ENCODE data around the gene DESI1.

DNA sequence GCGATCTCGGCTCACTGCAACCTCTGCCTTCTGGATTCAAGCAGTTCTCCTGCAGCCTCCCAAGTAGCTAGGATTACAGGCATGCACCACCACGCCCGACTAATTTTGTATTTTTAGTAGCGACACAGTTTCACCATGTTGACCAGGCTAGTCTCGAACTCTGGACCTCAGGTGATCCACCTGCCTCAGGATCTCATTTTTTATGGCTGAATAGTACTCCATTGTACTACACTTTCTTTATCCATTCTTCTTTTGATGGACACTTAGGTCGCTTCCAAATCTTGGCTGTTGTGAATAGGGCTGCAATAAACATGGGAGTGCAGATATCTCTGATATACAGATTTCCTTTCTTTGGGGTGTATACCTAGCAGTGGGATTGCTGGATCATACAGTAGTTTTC lies 21.0 kb upstream of the DESI1 start:
- TF ChIP-seq POLR2A (IDR thresholded peaks at IDR 0.05; ENCODE audit: low read length) (no peak), GATA1 (IDR thresholded peaks at IDR 0.05; ENCODE audit: low read depth, low read length) (no peak)
